Activated CD8-positive, alpha-beta memory T cell treated with anti-CD3 and anti-CD28 coated beads, Interleukin-2, amount 50 U/mL, for 1 hour (primary cell): ENCODE data around the gene LSG1.
"Not testable (repeated sequence)": the region's sequence is repeated elsewhere in the genome, so short reads cannot be mapped to it uniquely, and the experiment has no call there.

Experiments
- DNase-seq: peaks from one replicate; pipeline ENCODE4 v3.0.0-alpha.2; 2020; ENCODE audit errors: extremely low read depth

Gene LSG1

DNA sequence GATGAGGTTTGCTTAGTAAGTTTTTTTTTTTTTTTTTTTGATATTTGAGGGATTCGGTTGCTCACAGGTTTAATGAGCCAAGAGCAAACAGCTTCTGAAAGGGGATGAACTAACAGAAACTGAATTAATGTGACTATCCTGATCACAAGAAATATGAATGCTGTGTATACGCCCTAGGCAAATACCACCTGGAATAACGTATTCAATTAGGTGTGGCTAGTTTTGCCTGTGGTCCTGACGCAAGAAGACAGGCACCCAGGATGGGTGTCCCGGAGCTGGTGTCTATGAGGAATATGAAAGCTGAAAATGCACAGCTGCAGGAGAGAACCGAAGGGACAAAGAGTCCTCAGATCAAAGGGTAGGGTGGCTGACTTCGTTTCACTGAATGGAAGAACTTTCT, 14.6 kb downstream of the LSG1 start:
- DNase-seq: no peak

DNA sequence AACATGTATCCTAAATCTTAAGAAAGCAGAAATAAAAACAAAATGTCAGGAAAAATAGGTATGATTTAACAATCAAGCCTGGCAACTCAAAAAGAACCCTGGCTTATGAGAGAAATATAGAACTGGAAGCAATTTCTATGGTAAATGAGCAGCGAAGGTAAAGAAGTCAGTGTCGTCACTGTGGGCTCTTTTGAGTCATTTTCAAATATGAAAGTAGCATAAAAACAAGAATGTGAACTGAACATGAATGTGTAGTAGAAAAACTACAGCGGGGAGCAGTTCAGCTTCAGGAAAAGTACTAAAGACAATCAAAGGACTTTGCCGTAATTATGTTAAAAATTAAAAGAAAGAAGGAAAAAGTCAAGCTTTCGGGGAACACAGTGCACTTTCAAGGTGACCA, 17.5 kb downstream of the LSG1 start:
- no peak for DNase-seq

DNA sequence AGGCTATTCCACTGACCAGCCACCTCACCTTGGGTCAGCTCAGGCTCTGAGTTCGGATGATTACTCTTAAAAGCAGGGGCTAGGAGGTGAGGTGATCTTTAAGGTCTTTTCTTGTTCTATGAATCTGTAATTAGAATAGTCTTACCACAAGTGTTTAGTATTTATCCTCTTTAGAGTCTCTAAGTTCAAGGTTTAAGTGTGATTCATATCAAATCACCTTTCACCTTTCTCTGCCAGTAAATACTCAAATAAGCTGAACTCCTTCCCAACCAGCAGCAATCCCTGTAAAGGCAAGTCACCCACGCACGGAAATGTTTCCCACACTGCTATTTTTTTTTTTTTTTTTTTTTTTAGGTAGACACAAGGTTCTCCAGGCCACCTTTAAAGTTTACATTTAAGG, 24.2 kb downstream of the LSG1 start:
- no peak for DNase-seq

- no peak for DNase-seq
Measured at GRCh38 chr3:194642769-194643168, 29.2 kb downstream of the LSG1 start.

- peak; percentile 19 for DNase-seq
Measured at GRCh38 chr3:194640829-194641228, 31.2 kb downstream of the LSG1 start.

DNA sequence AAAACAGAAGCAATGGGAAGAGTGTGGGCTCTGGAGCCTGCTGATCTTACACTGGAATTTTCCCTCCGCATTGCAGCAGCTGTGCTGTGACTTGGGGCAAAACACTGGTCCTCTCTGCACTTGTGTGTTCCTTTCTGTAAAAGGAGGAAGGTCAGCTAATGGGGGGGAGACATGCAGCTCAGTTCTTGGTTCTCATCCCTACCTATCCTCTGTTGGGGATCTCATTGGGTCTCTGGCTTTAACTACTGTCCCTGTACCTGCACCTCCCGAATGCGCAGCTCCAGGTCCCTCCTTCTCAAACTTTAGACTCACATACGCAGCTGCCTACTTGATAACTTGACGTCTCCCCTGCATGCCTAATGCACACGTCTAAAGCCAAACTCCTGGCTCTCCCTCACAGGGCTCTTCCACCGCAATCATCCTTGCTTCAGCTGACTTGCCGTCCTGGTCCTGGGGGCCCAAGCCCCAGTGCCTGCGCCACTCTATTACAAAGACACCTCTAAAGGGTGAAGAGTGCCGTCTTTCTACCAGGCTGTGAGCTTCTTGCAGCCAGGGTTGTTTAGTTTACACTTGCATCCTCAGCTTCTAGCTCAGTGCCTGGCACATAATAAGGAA, 32.9 kb downstream of the LSG1 start:
- no peak for DNase-seq

DNA sequence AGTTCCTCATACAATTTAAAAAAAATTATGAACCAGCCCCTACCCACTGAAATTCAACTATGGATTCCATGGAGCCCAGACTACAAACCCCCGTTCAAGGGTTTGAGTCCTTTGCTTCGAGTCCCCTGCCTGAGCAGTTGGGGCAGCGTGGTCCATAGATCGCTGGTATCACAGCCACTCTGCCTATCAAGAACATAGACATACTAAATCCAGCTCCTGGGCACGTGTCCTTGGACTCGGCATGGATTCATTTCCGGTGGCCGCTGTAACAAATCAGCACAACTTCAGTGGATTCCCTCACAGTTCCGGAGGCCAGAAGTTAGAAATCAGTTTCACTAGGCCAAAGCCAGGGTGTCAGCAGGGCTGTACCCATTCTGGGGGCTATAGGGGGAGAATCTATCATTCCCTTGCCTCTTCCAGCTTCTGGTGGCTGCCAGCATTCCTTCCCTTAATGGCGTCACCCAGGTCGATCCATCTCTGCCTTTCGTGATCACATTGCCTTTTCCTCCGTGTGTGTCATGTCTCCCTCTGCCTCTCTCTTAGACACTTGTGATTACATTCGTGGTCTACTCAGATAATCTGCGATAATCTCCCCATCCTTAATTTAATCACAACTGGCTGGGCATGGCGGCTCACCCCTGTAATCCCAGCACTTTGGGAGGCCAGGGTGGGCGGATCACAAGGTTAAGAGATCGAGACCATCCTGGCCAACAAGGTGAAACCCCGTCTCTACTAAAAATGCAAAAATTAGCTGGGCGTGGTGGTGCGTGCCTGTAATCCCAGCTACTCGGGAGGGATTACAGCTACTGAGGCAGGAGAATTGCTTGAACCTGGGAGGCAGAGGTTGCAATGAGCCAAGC, 34.2 kb downstream of the LSG1 start:
- DNase-seq: no peak

GRCh38 chr3:194637066-194637465, 34.9 kb downstream of the LSG1 start:
- no peak for DNase-seq

DNA sequence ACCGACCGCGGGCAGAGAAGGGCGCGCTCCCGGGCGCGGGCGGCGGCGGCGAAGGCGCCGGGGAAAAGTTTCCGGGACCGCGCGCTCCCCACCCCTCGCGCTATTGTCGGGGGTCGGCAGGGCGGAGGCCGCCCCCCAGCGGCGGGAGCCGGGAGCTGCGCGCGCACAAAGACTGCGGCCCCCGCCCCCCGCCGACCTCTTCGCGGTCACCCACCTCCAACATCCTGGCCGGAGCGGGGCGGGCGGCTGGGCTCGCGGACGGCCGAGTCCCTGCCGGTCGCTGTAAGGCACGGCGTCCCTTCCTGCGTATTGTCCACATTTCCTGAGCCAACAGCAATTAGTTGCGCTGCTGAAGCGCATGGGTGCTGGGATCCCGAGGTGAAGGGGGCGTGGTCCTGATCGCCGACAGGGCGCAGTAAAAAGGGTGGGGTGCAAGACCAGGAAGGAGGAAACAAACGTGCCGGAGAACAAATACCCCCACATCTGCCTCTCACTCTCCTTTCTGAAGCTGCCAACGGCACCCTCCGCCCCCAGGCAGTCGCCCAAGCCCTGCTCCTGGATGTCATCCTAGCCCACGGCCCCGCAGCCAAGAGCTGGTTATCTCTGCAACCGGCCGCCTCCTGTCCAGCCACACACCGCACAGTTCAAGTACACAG, 38.5 kb downstream of the LSG1 start, which contains the start of gene TMEM44:
Gene TMEM44 (minus strand): TSS at position 71 of the 656 bp plus-strand sequence. CDS start 204 bp downstream, outside the sequence.
- no peak for DNase-seq

DNA sequence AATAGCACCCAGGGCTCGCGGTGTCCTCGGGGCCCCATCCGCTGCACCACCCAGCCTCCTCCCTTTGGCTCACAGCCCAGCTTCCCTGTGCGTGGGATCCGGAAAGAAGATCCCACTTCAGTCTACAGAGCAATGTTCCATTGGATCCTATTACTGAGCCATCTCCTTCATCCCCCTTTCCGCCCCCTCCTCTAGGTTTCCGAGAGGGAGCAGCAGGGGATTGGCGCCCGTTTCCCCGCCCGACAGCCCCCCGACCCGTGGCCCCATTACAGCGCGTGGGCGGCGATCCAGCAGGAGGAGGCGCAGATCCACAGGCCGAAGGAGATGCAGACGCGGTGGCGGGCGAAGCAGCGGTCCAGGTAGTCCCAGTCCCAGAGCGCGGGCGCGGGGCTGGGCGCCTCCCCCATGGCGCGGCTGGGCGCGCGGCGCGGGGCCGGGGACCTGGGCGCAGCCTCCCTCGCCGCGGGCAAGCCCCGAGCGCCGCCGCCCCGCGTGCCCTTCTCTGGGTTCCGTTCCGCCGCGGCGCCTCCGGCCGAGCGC, 39.1 kb downstream of the LSG1 start:
- DNase-seq: no peak

GRCh38 chr3:194632226-194632808, 39.7 kb downstream of the LSG1 start:
- no peak for DNase-seq

- DNase-seq: no peak
Measured at GRCh38 chr3:194631696-194632095, 40.3 kb downstream of the LSG1 start.

GRCh38 chr3:194630681-194631080, 41.3 kb downstream of the LSG1 start:
- not testable (repeated sequence) for DNase-seq

DNA sequence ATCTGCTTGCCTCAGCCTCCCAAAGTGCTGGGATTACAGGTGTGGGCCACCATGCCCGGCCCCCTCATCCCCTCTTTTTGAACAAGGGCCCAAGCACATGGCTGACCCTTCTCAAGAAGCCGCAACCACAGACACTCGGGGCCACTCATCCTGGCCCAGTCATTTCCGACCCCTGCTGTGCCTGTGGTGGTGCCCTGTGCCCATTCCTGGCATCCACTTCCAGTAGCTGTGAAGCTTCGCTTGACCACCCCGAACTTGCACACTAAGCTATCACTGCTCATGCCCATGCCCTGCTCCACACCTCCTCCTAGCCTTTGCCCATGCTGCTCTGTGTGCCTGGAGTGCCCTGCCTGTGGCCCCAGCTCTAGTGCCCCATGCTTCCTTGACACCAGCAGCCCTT, 47.0 kb downstream of the LSG1 start:
- DNase-seq: no peak

- no peak for DNase-seq
Measured at GRCh38 chr3:194623449-194624290, 48.3 kb downstream of the LSG1 start.

GRCh38 chr3:194622621-194623340, 49.2 kb downstream of the LSG1 start:
- no peak for DNase-seq

DNA sequence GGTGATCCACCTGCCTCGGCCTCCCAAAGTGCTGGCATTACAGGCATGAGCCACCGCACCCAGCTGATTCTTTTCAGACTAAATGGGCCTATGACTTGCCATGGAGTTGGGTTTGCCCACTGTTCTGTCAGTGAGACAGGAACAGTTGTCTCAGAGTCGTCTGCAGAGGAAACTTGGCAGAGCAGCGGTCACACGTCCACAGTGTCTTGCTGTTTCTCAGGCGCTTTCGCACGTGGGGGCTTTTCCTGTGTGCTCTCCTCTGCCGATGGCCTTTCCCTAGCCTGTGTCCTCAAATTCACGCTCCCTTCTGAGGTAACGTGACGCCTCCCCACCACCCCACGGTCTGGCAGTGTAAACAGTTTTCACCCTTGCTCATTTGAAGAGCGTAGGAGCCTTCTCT, 50.0 kb downstream of the LSG1 start:
- no peak for DNase-seq

DNA sequence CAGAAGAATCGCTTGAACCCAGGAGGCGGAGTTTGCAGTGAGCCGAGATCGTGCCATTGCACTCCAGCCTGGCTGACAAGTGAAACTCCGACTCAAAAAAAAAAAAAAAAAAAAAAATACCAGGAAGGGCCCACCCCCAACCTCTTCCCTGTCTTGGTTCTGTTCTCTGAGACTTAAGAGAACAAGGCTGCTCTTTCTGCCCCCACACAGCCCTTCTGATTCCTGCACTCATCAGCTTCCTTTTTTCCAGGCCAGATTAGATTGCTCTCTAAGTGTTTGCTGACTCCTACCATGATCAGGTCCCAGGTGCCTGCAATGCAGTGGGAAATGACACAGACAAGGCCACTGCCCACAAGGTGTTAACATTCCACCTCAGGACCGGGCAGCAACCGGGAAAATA, 51.8 kb downstream of the LSG1 start:
- no peak for DNase-seq

DNA sequence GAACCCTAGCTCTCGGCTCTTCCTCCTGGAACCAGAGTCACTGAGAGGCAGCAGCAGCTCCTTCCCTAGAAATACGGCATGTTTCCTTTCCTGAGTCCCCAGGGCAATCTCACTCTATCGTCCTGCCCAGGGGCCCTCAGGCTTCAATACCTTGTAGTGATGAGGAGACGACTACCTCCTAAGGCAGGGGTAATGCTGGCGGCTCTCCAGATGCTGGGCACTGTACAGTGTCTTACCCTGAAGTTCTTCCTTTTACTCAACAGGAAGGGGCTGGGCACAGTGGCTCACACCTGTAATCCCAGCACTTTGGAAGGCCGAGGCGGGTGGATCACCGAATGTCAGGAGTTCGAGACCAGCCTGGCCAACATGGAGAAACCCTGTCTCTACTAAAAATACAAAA, 52.2 kb downstream of the LSG1 start:
- no peak for DNase-seq

DNA sequence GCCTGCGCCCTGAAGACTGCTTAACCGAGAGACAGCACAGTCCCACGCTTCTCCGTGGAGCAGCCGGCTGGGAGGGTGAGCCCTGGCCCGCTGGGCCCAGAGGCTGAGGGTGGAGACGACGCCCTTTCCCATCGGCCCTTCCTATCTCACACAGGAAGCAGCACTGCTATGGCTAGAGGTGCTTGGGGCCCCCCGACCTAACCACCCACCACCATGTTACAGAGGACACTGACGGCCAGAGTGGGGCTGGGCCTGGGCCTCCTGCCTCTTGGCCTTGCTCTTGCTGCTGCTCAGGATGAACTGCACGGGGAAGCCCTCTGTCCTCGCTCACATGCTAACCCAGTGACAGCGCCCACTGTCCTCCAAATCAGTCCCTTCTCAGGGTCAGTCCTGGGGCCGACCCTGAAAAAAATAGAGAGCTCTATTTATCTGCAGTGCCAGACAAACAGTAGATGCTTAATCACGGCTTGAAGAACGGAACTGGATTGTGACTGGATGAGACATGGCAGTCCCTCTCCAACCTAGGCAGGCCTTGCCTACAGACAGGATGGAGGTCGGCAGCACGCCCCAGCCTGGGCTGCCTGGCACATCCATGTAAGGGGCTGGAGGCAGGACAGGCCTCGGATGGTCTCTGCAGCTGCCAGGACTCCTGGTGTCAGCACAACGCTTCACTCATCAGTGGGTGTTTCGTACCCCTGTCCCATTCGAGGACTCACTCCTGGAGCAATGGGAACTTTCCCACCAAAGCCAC, 53.0 kb downstream of the LSG1 start:
- no peak for DNase-seq
